Skeletal muscle cell (primary cell): ENCODE results near the gene GAL3ST2.
"Not testable (repeated sequence)": the region's sequence is repeated elsewhere in the genome, so short reads cannot be mapped to it uniquely, and the experiment has no call there.

Experiments used
- DNase-seq: peaks from one replicate; pipeline ENCODE4 v3.0.0-alpha.2; 2010; ENCODE audit warnings: low read depth
- H3K4me3 ChIP-seq: 2 replicates; pipeline ENCODE4 v1.5.1; 2011; ENCODE audit warnings: low read depth, mild to moderate bottlenecking, control low read depth, low read length, moderate library complexity

The GAL3ST2 gene

DNA sequence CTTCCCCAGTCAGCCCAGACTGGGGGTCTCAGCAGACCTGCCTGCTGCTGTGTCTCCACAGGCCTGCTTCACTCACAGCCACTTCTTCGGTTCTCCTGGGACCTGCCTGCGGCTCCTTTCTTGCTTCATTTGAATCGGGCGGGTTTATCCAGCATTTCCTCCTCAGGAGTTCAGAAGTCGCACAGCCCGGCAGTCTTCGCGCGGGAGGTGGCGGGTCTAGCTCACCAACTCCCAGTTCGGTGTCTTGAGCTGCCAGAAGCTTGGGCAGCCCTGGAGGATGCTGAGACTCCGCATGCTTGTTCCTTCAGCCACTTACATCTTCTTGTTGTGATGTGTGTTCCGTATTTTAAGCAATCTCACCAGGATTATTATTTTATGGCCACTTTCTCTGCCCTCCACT lies 31.3 kb upstream of the GAL3ST2 start:
- no peak overlapping the region for H3K4me3 ChIP-seq
- DNase-seq, result no peak

- no peak overlapping the region for H3K4me3 ChIP-seq
- DNase-seq, result no peak
Observed at GRCh38 chr2:241746084-241746483, 30.5 kb upstream of the GAL3ST2 start.

DNA sequence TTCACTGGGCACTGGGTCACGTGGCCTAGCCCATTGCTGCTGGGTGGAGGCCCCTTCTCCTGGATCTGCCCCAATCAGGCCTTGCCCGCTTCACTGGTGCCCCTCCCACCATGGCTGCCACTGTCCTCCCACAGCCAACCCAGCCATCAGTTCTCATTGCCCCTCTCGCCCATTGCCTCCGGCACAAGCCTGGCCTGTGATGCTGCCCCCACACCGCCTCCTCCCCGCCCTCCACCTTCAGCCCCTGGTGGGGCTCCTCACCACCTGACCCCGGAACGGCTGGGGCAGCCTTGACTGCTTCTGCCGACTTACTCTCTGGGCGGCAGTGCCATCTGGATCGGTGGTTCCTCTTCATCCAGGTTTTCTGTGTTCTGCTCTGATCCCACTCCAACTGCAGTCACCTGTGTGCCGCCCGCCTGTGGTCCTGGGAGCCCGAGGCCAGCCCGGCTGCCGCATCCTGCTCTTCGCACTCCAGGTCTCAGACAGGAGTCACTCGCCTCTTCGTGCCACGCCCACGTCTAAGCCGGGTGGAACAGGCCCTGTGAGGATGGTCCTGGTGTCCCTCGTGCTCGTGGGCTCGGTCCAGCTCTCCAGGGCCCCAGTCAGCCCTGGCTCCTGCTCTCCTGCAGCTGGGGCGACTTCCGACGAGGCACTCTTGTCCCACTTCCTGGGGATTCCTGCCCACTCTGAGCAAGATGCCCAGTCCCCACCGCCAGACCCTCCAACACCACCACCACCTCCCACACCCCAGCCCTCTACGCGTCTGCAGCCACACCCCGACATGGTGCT lies 28.0 kb upstream of the GAL3ST2 start:
- H3K4me3 ChIP-seq, result no peak overlapping the region
- no peak for DNase-seq

- no peak for DNase-seq
- no peak overlapping the region for H3K4me3 ChIP-seq
Observed at GRCh38 chr2:241750076-241750840, 26.4 kb upstream of the GAL3ST2 start.

DNA sequence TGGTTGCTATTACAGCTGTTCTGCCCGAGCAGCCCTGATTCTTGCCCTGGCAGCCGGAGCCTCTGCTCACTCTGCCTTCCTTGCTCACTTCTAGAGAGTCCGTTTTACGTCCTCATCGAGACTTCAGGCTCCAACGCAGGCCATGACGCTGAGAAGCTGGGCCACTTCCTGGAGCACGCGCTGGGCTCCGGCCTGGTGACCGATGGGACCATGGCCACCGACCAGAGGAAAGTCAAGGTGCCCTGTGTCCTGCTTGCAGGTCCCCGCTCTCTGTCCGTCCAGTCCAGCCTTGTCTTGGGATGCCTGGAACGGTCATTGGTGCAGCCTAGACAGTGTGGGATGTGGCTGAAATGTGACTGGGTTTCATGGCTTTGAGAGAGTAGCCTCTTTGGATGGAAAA lies 25.5 kb upstream of the GAL3ST2 start:
- DNase-seq, result no peak
- H3K4me3 ChIP-seq, result no peak overlapping the region

GRCh38 chr2:241751776-241752175 lies 24.8 kb upstream of the GAL3ST2 start:
- H3K4me3 ChIP-seq, result no peak overlapping the region
- DNase-seq, result no peak

- no peak overlapping the region for H3K4me3 ChIP-seq
- no peak for DNase-seq
Observed at GRCh38 chr2:241752253-241752652, 24.4 kb upstream of the GAL3ST2 start.

GRCh38 chr2:241752689-241753276 lies 23.8 kb upstream of the GAL3ST2 start:
- no peak overlapping the region for H3K4me3 ChIP-seq
- DNase-seq, result no peak

DNA sequence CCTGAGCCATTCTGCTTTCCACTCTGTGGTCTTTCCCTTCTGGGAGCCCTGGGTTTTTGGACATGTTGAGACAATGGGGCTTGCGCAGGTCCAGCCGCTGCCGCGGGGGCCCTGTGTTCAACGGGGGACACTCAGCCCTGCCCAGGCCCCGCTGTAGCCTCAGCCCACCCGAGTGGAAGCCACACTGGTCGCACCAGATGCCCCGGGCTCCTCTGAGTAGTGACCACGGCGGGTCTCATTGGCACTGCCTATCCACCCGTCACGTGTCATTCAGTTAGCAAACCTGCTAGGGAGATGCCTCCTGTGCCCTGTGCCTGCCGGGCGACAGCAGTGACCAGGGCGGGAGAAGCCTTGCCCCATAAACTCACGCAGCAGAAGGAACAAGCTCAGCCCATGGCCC lies 23.1 kb upstream of the GAL3ST2 start:
- no peak overlapping the region for H3K4me3 ChIP-seq
- DNase-seq, result no peak

DNA sequence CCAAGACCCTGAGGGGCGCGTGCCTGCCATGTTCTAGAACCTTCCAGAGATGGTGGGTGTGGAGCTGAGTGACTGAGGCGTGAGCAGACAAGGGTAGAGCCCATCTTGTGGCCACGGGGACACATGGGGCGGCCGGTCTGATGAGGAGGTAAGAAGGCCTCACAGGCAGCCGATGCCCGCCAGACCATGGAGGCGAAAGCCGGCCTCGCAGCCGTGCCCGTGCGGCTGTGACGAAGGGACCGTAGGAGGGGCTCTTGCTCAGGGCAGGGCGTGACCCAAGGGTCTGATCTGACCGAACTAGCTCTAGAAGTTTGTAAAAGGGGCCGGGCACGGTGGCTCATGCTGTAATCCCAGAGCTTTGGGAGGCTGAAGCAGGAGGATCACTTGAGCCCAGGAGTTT lies 22.6 kb upstream of the GAL3ST2 start:
- no peak overlapping the region for H3K4me3 ChIP-seq
- DNase-seq, result no peak

GRCh38 chr2:241755166-241755565 lies 21.5 kb upstream of the GAL3ST2 start:
- DNase-seq, result no peak
- H3K4me3 ChIP-seq, result no peak overlapping the region

GRCh38 chr2:241755777-241756176 lies 20.8 kb upstream of the GAL3ST2 start:
- DNase-seq, result no peak
- no peak overlapping the region for H3K4me3 ChIP-seq

DNA sequence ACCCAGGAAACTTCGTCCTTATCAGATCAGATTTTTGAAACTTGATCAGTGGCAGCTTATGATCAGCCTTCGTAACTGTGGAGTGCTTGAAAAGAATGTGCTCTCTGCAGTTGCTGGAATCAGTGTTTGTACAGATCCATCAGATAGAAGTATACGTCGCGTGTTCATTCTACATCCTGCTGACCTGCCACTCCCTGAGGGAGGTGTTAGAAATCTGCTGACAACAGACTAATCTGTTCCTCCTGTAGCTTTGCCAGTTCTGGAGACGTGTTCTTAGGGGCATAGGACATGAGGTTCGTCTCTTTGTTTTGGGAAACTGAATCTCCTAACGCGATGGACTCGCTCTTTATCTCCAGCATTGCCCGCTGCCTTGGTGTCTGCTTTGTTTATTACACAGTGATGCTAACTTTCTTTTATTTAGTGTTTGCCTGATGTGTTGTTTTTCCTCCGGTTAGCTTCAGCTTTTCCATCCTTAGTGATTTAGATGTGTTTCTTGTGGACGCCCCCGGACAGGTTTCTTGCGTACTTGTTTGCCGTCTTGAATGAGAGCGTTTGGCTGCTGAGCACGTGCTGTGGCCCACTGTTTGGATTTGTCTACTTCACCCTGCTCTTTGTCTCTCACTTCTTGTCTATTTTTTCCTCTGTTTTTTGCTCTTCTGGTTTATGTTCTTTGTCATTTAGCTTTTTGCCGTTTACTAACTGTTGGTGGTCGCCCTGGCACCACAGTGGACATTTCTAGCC lies 17.4 kb upstream of the GAL3ST2 start:
- no peak for DNase-seq
- no peak overlapping the region for H3K4me3 ChIP-seq

DNA sequence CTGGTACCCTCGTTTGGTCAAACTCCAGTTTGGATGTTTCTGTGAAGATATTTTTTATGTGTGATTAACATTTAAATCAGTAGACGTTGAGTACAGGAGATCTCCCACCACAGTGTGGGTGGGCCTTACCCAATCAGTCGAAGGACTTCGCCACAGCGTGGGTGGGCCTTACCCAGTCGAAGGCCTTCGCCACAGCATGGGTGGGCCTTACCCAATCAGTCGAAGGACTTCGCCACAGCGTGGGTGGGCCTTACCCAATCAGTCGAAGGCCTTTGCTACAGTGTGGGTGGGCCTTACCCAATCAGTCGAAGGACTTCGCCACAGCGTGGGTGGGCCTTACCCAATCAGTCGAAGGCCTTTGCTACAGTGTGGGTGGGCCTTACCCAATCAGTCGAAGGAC lies 16.7 kb upstream of the GAL3ST2 start:
- H3K4me3 ChIP-seq, DNase-seq: not testable (repeated sequence)

DNA sequence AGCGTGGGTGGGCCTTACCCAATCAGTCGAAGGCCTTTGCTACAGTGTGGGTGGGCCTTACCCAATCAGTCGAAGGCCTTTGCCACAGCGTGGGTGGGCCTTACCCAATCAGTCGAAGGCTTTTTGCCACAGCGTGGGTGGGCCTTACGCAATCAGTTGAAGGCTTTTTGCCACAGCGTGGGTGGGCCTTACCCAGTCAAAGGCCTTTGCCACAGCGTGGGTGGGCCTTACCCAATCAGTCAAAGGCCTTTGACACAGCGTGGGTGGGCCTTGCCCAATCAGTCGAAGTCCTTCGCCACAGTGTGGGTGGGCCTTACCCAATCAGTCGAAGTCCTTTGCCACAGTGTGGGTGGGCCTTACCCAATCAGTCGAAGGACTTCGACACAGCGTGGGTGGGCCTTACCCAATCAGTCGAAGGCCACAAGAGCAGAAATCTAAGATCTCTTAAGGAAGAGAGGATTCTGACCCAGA lies 16.3 kb upstream of the GAL3ST2 start:
- DNase-seq, result no peak
- H3K4me3 ChIP-seq, result no peak overlapping the region

- DNase-seq, result no peak
- no peak overlapping the region for H3K4me3 ChIP-seq
Observed at GRCh38 chr2:241762321-241762932, 14.2 kb upstream of the GAL3ST2 start.

- H3K4me3 ChIP-seq, result no peak overlapping the region
- DNase-seq, result no peak
Observed at GRCh38 chr2:241762933-241763369, 13.7 kb upstream of the GAL3ST2 start.

DNA sequence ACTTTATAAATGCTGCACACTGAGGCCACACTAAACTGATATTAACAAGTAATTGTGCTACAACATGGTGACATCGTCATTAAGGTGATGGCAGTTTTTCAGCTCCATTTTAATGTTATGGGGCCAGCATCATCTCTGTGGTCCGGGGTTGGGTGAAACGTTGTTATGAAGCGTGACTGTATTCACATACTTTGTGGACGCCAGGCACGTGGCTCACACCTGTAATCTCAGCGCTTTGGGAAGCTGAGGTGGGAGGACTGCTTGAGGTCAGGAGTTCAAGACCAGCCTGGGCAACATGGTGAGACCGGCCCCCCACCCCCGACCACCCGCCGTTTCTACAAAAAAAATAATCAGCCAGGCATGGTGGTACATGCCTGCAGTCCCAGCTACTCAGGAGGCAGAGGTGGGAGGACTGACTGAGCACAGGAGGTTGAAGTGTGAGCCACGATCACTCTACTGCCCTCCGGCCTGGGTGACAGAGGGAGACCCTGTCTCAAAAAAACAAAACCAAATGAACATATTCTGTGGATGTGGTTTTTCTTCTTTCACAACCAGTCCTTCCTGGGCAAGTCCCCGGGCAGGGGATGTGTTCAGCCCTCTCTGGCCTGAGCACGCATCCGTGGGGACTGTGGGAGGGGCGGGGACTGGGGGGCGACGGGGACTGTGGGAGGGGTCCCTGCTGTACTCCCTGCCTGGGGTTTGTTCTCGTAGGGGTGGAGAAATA lies 12.9 kb upstream of the GAL3ST2 start:
- no peak for DNase-seq

More for the DNA sequence above, 12.9 kb upstream of the GAL3ST2 start:
- no peak overlapping the region for H3K4me3 ChIP-seq
